ENCODE data around the gene CNGA2. TPM values are rescaled to one million over a fixed set of nuclear protein-coding genes. Genes with fewer than 3 reads are reported as not detected.

Gene CNGA2
- polyA plus RNA-seq, 4 donors: not detected

GRCh38 chrX:151711154-151711553, 23.4 kb upstream of the CNGA2 start:
- no peak for DNase-seq (ENCODE audit: low read depth in 4 of 4, low spot score in 3 of 4)

DNA sequence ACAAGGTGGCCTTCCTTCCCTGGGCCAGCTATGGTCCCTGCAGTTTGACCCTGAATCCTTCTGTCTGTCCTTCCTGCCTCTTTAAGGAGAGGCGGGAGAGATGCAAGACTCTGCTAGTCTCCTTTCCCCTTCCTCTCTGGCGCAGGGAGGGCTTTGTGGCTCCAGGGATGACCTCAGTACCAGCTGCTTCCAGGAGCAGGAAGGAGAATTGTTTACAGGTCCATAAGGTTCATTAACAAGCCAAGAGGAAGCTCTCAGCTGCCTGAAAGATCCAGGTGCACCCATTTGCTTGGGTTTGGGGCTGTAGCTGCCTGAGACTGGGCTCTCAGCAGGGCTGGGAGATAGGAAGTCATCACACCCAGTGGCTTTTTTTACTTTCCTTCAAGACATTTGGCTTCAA, 22.8 kb upstream of the CNGA2 start:
- DNase-seq (ENCODE audit: low read depth in 4 of 4, low spot score in 3 of 4): no peak

DNA sequence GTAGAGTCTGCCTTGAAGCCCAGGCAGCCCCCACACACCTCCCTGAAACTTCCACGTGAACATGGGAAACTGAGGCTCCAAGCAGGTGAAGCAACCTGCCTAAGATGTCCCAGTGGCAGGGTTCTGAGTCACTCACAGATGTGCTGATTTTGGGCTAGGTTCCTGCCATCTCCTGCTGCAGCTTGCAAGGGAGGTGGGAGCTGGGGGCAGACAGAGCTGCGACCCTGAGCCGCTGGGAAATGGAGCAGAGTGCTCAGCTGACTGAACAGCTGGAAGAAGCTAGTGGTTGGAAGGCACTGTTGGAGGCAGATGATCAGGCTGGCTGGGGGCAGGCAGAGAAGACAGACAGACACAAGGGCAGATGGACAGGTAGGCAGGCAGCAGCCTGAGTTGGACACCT, 22.3 kb upstream of the CNGA2 start:
- no peak for DNase-seq (ENCODE audit: low read depth in 4 of 4, low spot score in 3 of 4)

DNA sequence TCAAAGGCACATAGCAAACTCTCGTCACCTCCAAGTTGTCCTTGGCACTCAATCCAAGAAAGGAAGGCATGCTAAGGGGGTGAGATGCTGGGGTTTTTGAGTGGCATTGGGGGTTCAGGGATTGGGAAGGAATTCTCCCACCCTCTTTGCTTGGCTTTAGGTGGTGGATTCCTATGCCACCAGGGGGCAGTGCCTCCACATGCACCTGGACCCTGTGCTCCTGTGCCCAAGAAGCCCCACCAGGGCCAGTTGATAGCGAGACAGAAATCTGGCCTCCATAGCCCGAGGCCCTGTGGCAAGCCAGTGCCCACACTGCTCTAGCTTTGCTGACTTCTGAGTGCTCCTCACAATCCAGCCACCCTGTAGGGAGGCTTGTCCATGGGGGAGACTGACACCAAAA, 20.7 kb upstream of the CNGA2 start:
- no peak for DNase-seq (ENCODE audit: low read depth in 4 of 4, low spot score in 3 of 4)

DNA sequence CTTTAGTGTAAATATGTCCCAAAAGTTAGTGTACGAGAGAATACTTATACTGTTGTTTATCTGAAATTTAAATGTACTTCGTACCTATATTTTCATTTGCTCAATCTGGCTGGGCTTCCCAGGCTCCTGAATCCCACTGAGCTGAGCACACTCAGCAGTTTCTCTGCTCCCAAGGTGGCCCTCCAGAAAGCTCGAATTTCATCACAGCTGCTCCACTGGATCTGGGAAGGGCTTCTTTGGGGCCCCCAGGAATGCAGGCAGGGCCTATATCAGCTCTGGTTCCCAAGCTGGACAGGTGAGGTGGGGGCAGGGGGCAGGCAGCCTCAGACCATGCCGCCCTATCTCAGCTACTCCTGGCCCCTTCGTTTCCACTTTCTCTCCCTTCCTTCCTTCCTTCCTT, 20.2 kb upstream of the CNGA2 start:
- DNase-seq (ENCODE audit: low read depth in 4 of 4, low spot score in 3 of 4): no peak

- no peak for DNase-seq (ENCODE audit: low read depth in 4 of 4, low spot score in 3 of 4)
Measured at GRCh38 chrX:151715752-151716151, 18.8 kb upstream of the CNGA2 start, which contains the start of gene FATE1. FATE1 (plus strand) TSS chrX:151716035; CDS start chrX:151716120, 85 bp downstream.

GRCh38 chrX:151722241-151722846, 12.2 kb upstream of the CNGA2 start:
- DNase-seq (ENCODE audit: low read depth in 4 of 4, low spot score in 3 of 4): peak in 2 of 4 donors; percentile 8 to 12

DNA sequence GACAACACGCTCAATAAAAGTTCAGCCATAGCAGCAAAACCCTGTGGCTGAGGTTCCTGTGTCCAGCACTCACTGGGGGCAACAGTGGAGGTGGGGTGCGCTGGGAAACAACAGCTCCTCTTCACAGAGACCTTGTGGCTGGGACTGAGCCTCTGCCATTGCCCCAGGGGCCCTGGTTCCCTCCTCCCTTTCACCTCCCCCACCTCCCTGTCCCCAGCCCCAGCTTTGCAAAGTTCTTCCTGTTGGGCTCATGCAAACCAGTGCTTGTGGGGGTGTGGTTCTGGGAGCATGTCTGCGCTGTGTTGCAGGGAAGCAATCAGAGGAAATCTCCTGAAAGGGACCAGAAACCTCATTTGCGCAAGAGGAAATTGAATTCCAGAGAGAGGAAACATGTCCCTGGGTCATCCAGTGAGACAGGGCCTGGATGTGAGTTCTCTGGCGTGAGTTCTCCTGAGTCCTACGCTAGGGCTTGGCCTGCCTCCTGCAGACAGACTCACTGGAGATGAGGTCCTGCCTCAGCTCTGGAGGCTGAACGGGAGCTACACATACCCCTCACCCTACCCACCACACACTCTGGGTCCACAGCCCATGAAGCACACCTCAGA, 11.3 kb upstream of the CNGA2 start:
- DNase-seq (ENCODE audit: low read depth in 4 of 4, low spot score in 3 of 4): no peak

DNA sequence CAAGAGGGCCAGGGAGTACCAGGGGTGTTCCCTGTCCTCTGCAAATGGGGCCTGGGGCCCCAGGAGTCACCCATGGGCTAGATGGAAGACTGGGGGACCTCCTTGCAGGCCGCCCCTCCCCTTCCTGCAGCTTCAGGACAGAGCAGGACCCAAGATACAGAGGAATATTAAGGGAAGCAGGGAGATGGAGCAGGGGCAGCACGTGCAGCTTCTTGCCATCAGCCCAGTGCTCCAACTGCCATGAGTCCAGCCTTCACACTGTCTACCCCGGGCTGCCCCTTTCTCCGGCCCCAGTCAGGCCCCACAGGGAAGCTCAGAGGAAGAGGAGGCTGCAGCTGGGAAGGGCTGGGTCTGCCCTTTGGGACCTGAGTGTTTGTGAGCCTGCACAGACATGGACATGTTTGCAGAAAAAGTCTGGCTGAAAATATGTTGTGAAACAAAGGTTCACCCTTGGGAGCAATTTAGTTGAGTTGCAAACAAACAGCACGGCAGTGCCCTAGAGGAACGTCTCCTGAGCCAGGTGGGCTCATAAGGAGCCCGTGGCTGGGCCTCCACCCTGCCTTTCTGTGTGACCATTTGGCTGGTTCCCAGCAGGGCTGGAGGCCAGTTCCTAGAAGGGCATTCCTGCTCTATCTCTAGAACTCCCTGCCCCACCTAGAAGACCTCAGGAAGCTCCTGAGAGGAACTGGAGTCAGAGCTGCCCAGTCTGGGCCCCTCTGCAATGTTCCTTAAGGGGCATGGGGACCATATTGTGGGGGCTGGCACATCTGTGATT, 9.8 kb upstream of the CNGA2 start:
- DNase-seq (ENCODE audit: low read depth in 4 of 4, low spot score in 3 of 4): no peak

GRCh38 chrX:151725338-151725614, 9.3 kb upstream of the CNGA2 start:
- DNase-seq (ENCODE audit: low read depth in 4 of 4, low spot score in 3 of 4): no peak

GRCh38 chrX:151726751-151727150, 7.8 kb upstream of the CNGA2 start:
- DNase-seq (ENCODE audit: low read depth in 4 of 4, low spot score in 3 of 4): no peak

- DNase-seq (ENCODE audit: low read depth in 4 of 4, low spot score in 3 of 4): no peak
Measured at GRCh38 chrX:151727346-151727745, 7.2 kb upstream of the CNGA2 start.

DNA sequence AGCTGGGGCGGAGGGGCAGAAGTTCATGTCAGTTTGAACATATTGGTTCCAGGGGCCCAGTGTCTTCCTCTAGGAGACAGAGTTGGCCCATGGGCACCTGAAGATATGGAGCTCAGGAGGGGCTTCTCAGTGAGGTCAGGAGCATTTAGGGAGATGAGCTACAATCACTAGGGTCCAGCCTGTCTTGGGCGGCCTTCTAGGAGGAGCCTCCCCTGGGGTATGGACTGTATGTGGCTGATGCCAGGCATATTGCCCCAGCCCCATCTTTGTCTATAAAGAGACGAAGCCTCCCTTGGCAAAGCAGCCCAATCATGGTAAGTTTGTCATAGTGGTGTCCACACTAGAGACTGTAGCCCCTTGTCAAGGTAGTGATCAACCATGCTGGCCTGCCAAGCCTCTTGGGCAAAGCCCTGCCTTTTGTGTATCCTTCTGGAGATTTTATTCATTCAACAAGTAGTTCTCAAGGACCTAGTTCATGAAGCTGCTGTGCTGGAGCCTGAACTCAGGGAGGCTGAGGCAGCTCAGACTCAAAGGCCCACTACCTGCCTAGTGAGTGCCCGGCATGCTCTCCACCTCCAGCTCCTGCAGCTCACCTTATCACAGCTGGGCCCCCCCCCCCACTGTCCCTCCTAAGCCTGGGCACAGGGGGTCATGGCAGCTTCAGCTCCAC, 5.4 kb upstream of the CNGA2 start:
- DNase-seq (ENCODE audit: low read depth in 4 of 4, low spot score in 3 of 4): no peak

GRCh38 chrX:151735219-151735618, 673 bp downstream of the CNGA2 start:
- DNase-seq (ENCODE audit: low read depth in 4 of 4, low spot score in 3 of 4): no peak

DNA sequence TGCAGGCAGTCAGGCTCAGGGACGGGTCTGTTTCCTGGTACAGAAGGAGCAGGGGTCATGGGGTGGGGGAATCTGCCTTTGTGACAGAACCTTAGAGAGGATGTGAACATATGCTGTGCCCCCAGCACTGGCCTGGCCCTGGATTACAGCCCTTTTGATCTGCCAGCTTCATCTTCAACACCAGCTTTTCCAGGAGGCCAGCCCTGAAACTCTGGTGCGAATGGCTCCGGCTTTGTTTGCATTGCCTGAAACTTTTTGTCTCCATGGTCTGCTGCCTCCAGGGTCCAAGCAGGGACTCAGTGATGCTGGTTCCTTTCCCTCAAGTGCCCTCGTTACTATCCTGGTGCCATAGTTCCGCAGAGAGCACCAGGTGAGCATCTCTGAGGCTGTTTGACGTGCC, 2.1 kb downstream of the CNGA2 start:
- no peak for DNase-seq (ENCODE audit: low read depth in 4 of 4, low spot score in 3 of 4)

GRCh38 chrX:151737494-151737893, 2.9 kb downstream of the CNGA2 start:
- no peak for DNase-seq (ENCODE audit: low read depth in 4 of 4, low spot score in 3 of 4)

DNA sequence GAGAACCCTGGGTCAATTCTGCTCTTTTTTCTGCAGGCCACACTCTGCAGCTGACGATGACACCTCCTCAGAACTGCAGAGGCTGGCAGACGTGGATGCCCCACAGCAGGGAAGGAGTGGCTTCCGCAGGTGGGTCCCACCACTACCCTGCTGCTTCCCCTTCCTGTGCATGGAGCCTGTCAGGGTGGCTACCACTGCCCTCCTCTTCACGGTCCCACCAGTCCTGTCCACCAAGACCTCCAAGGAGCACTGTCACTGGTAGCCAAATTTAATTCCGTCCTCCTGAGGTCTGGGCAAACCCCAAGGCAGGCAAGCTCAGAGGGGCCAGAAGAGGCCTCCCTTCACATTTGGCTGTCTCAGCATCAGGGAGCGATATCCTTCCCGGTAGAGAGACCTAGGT, 4.2 kb downstream of the CNGA2 start:
- no peak for DNase-seq (ENCODE audit: low read depth in 4 of 4, low spot score in 3 of 4)

DNA sequence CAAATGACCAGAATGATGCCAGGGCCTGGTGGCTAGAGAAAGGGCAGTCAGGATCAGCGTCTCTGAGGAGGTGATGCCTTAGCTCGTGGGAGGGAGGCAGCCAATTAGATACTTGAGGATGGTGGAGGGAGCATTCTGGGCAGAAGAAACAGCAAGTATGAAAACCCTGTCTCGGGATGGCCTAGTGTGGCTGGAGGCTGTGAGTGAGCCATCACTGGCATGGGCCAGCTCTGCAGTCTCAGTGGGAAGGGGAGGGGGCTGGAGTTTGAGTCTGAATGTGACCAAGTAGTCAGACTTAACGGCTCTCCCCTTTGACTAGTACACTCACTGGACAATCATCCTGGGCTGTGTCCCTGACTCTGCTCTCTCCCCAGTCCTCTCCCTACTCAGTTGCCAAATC, 7.1 kb downstream of the CNGA2 start:
- no peak for DNase-seq (ENCODE audit: low read depth in 4 of 4, low spot score in 3 of 4)

DNA sequence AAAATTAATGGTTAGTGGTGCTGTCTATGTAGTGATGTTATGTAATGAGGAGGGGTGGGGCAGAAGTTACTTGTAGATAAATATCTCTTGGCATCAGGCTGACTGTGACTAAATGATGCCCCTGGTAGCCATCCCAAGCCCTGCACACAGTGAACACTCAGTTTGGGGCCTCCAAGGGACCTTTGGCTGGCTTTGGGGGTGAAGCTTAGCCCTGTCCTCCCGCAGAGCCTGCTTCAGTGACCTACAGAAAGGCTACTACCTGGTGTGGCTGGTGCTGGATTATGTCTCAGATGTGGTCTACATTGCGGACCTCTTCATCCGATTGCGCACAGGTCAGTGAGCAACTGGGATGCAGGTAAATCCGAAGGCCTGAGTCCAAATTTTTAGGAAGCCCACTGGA, 7.8 kb downstream of the CNGA2 start:
- DNase-seq (ENCODE audit: low read depth in 4 of 4, low spot score in 3 of 4): no peak

DNA sequence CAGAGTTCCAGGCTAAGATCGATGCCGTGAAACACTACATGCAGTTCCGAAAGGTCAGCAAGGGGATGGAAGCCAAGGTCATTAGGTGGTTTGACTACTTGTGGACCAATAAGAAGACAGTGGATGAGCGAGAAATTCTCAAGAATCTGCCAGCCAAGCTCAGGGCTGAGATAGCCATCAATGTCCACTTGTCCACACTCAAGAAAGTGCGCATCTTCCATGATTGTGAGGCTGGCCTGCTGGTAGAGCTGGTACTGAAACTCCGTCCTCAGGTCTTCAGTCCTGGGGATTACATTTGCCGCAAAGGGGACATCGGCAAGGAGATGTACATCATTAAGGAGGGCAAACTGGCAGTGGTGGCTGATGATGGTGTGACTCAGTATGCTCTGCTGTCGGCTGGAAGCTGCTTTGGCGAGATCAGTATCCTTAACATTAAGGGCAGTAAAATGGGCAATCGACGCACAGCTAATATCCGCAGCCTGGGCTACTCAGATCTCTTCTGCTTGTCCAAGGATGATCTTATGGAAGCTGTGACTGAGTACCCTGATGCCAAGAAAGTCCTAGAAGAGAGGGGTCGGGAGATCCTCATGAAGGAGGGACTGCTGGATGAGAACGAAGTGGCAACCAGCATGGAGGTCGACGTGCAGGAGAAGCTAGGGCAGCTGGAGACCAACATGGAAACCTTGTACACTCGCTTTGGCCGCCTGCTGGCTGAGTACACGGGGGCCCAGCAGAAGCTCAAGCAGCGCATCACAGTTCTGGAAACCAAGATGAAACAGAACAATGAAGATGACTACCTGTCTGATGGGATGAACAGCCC, 9.3 kb downstream of the CNGA2 start:
- DNase-seq (ENCODE audit: low read depth in 4 of 4, low spot score in 3 of 4): no peak

- DNase-seq (ENCODE audit: low read depth in 4 of 4, low spot score in 3 of 4): no peak
Measured at GRCh38 chrX:151745651-151746050, 11.1 kb downstream of the CNGA2 start.
